Measurements from ENCODE around the gene LARP1B. TPM values are rescaled to one million over a fixed set of nuclear protein-coding genes. Genes with fewer than 3 reads are reported as not detected.

Gene LARP1B
- total RNA-seq, 1 experiment from 2014 or later = 31.1 TPM

DNA sequence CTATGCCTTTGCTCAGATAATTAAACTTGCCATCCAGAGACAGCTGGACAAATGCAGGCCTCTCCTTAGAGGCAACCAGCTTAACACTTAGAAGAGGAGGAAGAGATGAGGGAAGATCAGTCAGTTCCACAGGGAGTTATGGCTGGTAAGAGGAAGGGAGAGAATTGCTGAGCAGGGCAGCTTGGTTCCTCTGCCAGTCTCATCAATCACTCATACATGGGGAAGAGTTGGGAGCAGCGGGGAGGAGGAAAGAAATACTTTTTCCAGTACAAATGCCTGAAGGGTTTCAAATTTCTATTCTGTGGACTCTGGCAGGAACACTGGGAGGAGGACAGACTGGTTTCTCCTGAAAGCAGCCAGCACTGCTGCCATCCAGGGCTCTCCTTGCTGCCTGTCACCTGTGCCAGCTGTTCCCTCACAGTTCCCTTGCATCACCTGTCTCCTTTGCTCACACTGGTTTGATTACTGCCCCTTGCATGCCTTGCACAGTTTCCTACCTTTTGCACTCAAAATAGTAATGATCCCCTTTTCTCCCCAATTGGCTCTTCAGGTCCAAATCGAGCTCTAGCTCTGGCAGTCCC is 167.0 kb downstream of the LARP1B start:
- H3K79me2 ChIP-seq (ENCODE audit: insufficient read depth, low read length) = no peaks in the 10 kb centered on the region
- H2AFZ ChIP-seq (ENCODE audit: low read depth, low read length, poor library complexity, severe bottlenecking) = no peak overlapping the region
- no peaks in the 10 kb centered on the region for H4K20me1 ChIP-seq (ENCODE audit: insufficient read depth)
- H3K27me3 ChIP-seq (ENCODE audit: insufficient read depth, low read length) = no peaks in the 10 kb centered on the region
- H3K9me2 ChIP-seq (ENCODE audit: insufficient read depth) = no peaks in the 10 kb centered on the region
- peaks cover 0 to 5% of the 10 kb centered on the region in 2 experiments; a peak in 1 of 4 replicates for H3K4me1 ChIP-seq (ENCODE audit: control insufficient read depth in 1 of 2, insufficient read depth in 2 of 2, low read length in 2 of 2)
- no peak overlapping the region for H3K27ac ChIP-seq (ENCODE audit: low read depth, low read length)
- no peak overlapping the region for H3K9ac ChIP-seq (ENCODE audit: low read length)
- DNase-seq (ENCODE audit: low read depth, low spot score) = no peak
- POLR2A ChIA-PET = no interaction called here
- no TSS peak for BruUV-seq (replicated peaks)
- H3K36me3 ChIP-seq (ENCODE audit: control insufficient read depth in 1 of 2, insufficient read depth in 2 of 2, low read length in 2 of 2) = no peaks in the 10 kb centered on the region
- H3K9me3 ChIP-seq (ENCODE audit: control insufficient read depth in 1 of 2, insufficient read depth in 1 of 2, low read depth in 1 of 2, low read length in 2 of 2) = no peaks in the 10 kb centered on the region
- TF ChIP-seq EGR1 (IDR thresholded peaks at IDR 0.05; ENCODE audit: low read depth) = no peak
- TF ChIP-seq SIN3A (IDR thresholded peaks at IDR 0.05; ENCODE audit: low read depth) = no peak
- no peak for TF ChIP-seq ELF1 (IDR thresholded peaks at IDR 0.05; ENCODE audit: borderline replicate concordance, low read depth)
- no peak for TF ChIP-seq POLR2AphosphoS5 (IDR thresholded peaks at IDR 0.05; ENCODE audit: low read depth, low read length)
- TF ChIP-seq, protein P1, sequence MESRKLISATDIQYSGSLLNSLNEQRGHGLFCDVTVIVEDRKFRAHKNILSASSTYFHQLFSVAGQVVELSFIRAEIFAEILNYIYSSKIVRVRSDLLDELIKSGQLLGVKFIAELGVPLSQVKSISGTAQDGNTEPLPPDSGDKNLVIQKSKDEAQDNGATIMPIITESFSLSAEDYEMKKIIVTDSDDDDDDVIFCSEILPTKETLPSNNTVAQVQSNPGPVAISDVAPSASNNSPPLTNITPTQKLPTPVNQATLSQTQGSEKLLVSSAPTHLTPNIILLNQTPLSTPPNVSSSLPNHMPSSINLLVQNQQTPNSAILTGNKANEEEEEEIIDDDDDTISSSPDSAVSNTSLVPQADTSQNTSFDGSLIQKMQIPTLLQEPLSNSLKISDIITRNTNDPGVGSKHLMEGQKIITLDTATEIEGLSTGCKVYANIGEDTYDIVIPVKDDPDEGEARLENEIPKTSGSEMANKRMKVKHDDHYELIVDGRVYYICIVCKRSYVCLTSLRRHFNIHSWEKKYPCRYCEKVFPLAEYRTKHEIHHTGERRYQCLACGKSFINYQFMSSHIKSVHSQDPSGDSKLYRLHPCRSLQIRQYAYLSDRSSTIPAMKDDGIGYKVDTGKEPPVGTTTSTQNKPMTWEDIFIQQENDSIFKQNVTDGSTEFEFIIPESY (IDR thresholded peaks at IDR 0.05; ENCODE audit: extremely low read depth, insufficient replicate concordance, low read length) = no peak
- TF ChIP-seq CBX3 (IDR thresholded peaks at IDR 0.05; ENCODE audit: low read depth) = no peak
- no peak for TF ChIP-seq TCF7L2 (IDR thresholded peaks at IDR 0.05; ENCODE audit: borderline replicate concordance, extremely low read depth, insufficient read depth, insufficient read length)
- TF ChIP-seq YY1 (IDR thresholded peaks at IDR 0.05; ENCODE audit: extremely low read depth, insufficient replicate concordance, low read depth, low read length) = no peak
- no peak for TF ChIP-seq SP1 (IDR thresholded peaks at IDR 0.05; ENCODE audit: low read depth)
- TF ChIP-seq FOSL1 (IDR thresholded peaks at IDR 0.05; ENCODE audit: low read depth) = no peak
- TF ChIP-seq RAD21 (IDR thresholded peaks at IDR 0.05; ENCODE audit: low read depth) = no peak
- TF ChIP-seq ZFX (IDR thresholded peaks at IDR 0.05) = no peak
- TF ChIP-seq, protein P2, sequence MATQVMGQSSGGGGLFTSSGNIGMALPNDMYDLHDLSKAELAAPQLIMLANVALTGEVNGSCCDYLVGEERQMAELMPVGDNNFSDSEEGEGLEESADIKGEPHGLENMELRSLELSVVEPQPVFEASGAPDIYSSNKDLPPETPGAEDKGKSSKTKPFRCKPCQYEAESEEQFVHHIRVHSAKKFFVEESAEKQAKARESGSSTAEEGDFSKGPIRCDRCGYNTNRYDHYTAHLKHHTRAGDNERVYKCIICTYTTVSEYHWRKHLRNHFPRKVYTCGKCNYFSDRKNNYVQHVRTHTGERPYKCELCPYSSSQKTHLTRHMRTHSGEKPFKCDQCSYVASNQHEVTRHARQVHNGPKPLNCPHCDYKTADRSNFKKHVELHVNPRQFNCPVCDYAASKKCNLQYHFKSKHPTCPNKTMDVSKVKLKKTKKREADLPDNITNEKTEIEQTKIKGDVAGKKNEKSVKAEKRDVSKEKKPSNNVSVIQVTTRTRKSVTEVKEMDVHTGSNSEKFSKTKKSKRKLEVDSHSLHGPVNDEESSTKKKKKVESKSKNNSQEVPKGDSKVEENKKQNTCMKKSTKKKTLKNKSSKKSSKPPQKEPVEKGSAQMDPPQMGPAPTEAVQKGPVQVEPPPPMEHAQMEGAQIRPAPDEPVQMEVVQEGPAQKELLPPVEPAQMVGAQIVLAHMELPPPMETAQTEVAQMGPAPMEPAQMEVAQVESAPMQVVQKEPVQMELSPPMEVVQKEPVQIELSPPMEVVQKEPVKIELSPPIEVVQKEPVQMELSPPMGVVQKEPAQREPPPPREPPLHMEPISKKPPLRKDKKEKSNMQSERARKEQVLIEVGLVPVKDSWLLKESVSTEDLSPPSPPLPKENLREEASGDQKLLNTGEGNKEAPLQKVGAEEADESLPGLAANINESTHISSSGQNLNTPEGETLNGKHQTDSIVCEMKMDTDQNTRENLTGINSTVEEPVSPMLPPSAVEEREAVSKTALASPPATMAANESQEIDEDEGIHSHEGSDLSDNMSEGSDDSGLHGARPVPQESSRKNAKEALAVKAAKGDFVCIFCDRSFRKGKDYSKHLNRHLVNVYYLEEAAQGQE (IDR thresholded peaks at IDR 0.05; ENCODE audit: low read depth) = no peak
- no peak for TF ChIP-seq POLR2A (IDR thresholded peaks at IDR 0.05; ENCODE audit: borderline replicate concordance, extremely low read depth, insufficient read depth, insufficient read length)
- no peak for TF ChIP-seq EZH2 (IDR thresholded peaks at IDR 0.05)
- TF ChIP-seq CEBPB (IDR thresholded peaks at IDR 0.05; ENCODE audit: low read depth) = no peak
- TF ChIP-seq ATF3 (IDR thresholded peaks at IDR 0.05) = no peak
- RAD21 ChIA-PET (ENCODE audit: low non-redundant PET in 1 of 2, low total read pairs in 2 of 2, uncharacterized antibody in 2 of 2, unreplicated experiment in 2 of 2) = no interaction called here
- ATAC-seq = 0 out of 2 replicates have a peak, but pooled peaks have one; percentile 17
- intact Hi-C loops (cut with micrococcal nuclease) = loop anchor here (10.0 kb wide), 1 partner anchor 623 kb away; no protein-coding TSS in a partner anchor
- H3K4me3 ChIP-seq (replicated peaks in 1 of 2; ENCODE audit: low read depth in 1 of 2, low read length in 2 of 2) = no peak overlapping the region
- H3K4me2 ChIP-seq (ENCODE audit: low read length) = no peak overlapping the region
- CTCF ChIA-PET = no interaction called here
